Panc1 (cell line): ENCODE measurements around the gene SEMA5B.
A peak's percentile ranks its signal among the peaks of the same experiment; 100 is the strongest.

Experiments used
- TCF7L2 ChIP-seq: IDR thresholded peaks from 2 replicates; pipeline ENCODE4 v1.6.1; 2011; ENCODE audit warnings: mild to moderate bottlenecking, low read depth, low read length, inconsistent platforms
- TF ChIP-seq, protein P1 (sequence below): fragments of 450-650 bp; IDR thresholded peaks from 2 replicates; pipeline ENCODE4 v1.5.1; 2017; ENCODE audit warnings: mild to moderate bottlenecking

DNA sequence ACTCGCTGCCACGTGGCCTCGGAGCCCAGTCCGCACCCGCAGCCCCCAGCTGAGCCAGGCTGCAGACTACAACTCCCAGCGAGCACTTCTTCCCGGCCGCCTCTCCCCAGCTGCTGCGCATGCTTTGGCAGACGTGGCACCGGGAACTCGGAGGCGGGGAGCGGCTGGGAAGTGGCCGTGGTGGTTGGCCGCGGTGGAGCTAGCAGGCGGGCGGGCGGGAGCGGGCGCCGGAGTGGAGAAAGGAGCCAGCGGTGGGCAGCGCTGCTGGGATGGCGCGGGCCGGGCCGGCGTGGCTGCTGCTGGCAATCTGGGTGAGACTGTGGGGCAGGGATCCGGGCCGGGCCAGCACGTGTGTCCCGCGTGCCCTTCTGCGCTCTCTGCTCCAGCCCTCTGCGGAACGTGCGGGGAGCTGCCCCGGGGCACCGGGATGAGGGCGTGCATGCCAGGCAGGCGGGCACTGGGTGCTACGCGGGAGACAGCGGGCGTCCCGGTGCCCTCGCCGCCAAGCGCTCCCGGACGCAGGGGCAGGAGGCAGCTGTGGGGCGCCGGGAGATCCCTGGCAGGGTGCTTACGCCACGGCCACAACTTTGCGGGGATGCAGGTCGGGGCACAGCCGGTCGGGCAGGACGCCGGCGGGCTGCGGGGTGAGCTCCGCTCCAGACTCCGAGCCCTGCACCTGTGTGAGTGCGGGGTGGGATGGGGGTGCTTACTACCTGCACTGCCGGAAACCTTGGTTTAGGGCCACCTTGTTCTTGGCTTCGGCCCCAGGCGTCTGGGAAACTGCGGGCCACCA lies 39.5 kb upstream of the SEMA5B start, which contains the start of gene PDIA5:
- TF ChIP-seq, protein P1, sequence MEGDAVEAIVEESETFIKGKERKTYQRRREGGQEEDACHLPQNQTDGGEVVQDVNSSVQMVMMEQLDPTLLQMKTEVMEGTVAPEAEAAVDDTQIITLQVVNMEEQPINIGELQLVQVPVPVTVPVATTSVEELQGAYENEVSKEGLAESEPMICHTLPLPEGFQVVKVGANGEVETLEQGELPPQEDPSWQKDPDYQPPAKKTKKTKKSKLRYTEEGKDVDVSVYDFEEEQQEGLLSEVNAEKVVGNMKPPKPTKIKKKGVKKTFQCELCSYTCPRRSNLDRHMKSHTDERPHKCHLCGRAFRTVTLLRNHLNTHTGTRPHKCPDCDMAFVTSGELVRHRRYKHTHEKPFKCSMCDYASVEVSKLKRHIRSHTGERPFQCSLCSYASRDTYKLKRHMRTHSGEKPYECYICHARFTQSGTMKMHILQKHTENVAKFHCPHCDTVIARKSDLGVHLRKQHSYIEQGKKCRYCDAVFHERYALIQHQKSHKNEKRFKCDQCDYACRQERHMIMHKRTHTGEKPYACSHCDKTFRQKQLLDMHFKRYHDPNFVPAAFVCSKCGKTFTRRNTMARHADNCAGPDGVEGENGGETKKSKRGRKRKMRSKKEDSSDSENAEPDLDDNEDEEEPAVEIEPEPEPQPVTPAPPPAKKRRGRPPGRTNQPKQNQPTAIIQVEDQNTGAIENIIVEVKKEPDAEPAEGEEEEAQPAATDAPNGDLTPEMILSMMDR: no peak
- TF ChIP-seq TCF7L2: 0 out of 2 replicates have a peak, but pooled peaks have one; percentile 6
